Measurements from ENCODE around the gene SLC35C1. TPM values are rescaled to one million over a fixed set of nuclear protein-coding genes. Genes with fewer than 3 reads are reported as not detected.

SLC35C1 gene
- 8.9 TPM for polyA plus RNA-seq

- H3K4me1 Mint-ChIP-seq, result peaks cover 26 to 36% (median 31%) of the 10 kb centered on the region in 3 donors
- no peaks in the 10 kb centered on the region for H3K36me3 Mint-ChIP-seq
- peaks cover 0 to 2% (median 0%) of the 10 kb centered on the region in 3 donors for H3K9me3 Mint-ChIP-seq
- no peaks in the 10 kb centered on the region for H3K27me3 Mint-ChIP-seq
- H3K4me3 Mint-ChIP-seq, result peak within 1 kb of the TSS; percentile 88 to 96 (median 92)
- peak within 1 kb of the TSS; percentile 78 to 95 (median 93) for H3K27ac Mint-ChIP-seq
These were observed at the start of gene SLC35C1 for GRCh38 chr11:45804761-45805304. TSS of gene SLC35C1 (plus strand) at chr11:45805149. CDS start at chr11:45805802, 653 bp downstream.

GRCh38 chr11:45755281-45755859 is 49.6 kb upstream of the SLC35C1 start:
- no peak overlapping the region for H3K27ac Mint-ChIP-seq
- H3K4me1 Mint-ChIP-seq, result no peaks in the 10 kb centered on the region
- H3K27me3 Mint-ChIP-seq, result peaks cover 49% of the 10 kb centered on the region

GRCh38 chr11:45756384-45757010 is 48.5 kb upstream of the SLC35C1 start:
- Mint-ChIP-seq H3K4me1 (no peaks in the 10 kb centered on the region), H3K4me3 (no peak overlapping the region), H3K9me3 (no peaks in the 10 kb centered on the region), H3K27me3 (peaks cover 46% of the 10 kb centered on the region), H3K36me3 (peaks cover 4% of the 10 kb centered on the region), H3K27ac (no peak overlapping the region)

More at GRCh38 chr11:45755281-45755859, 49.6 kb upstream of the SLC35C1 start:
- Mint-ChIP-seq H3K9me3 (no peaks in the 10 kb centered on the region), H3K4me3 (no peak overlapping the region), H3K36me3 (peaks cover 5% of the 10 kb centered on the region)

GRCh38 chr11:45757672-45758071 is 47.3 kb upstream of the SLC35C1 start:
- Mint-ChIP-seq H3K27ac (no peak overlapping the region), H3K9me3 (no peaks in the 10 kb centered on the region), H3K4me3 (no peak overlapping the region), H3K36me3 (peaks cover 4% of the 10 kb centered on the region), H3K4me1 (peaks cover 0 to 3% (median 0%) of the 10 kb centered on the region in 3 donors), H3K27me3 (peaks cover 46% of the 10 kb centered on the region)

GRCh38 chr11:45761659-45762058 is 43.3 kb upstream of the SLC35C1 start:
- H3K4me1 Mint-ChIP-seq, result peaks cover 0 to 3% (median 0%) of the 10 kb centered on the region in 3 donors
- H3K4me3 Mint-ChIP-seq, result peak overlapping the region in 1 of 4 donors; percentile 23
- H3K27me3 Mint-ChIP-seq, result peaks cover 45% of the 10 kb centered on the region
- H3K9me3 Mint-ChIP-seq, result no peaks in the 10 kb centered on the region
- H3K27ac Mint-ChIP-seq, result no peak overlapping the region
- peaks cover 2% of the 10 kb centered on the region for H3K36me3 Mint-ChIP-seq

GRCh38 chr11:45765107-45765668 is 39.8 kb upstream of the SLC35C1 start:
- H3K27me3 Mint-ChIP-seq, result peaks cover 29% of the 10 kb centered on the region
- H3K4me1 Mint-ChIP-seq, result peaks cover 0 to 3% (median 0%) of the 10 kb centered on the region in 3 donors
- H3K4me3 Mint-ChIP-seq, result no peak overlapping the region
- no peaks in the 10 kb centered on the region for H3K36me3 Mint-ChIP-seq
- H3K27ac Mint-ChIP-seq, result no peak overlapping the region
- H3K9me3 Mint-ChIP-seq, result no peaks in the 10 kb centered on the region

GRCh38 chr11:45765836-45766235 is 39.1 kb upstream of the SLC35C1 start:
- Mint-ChIP-seq H3K27me3 (peaks cover 25% of the 10 kb centered on the region), H3K36me3 (no peaks in the 10 kb centered on the region), H3K4me3 (no peak overlapping the region), H3K27ac (no peak overlapping the region), H3K4me1 (peaks cover 0 to 3% (median 1%) of the 10 kb centered on the region in 3 donors), H3K9me3 (no peaks in the 10 kb centered on the region)

- Mint-ChIP-seq H3K27me3 (peaks cover 23% of the 10 kb centered on the region), H3K9me3 (no peaks in the 10 kb centered on the region), H3K4me3 (no peak overlapping the region), H3K36me3 (no peaks in the 10 kb centered on the region), H3K4me1 (peaks cover 4 to 7% (median 5%) of the 10 kb centered on the region in 3 donors), H3K27ac (no peak overlapping the region)
These were observed 38.5 kb upstream of the SLC35C1 start for GRCh38 chr11:45766469-45766868.

- H3K36me3 Mint-ChIP-seq, result no peaks in the 10 kb centered on the region
- no peaks in the 10 kb centered on the region for H3K9me3 Mint-ChIP-seq
- no peak overlapping the region for H3K27ac Mint-ChIP-seq
- H3K27me3 Mint-ChIP-seq, result peaks cover 13% of the 10 kb centered on the region
- peaks cover 4 to 7% (median 4%) of the 10 kb centered on the region in 3 donors for H3K4me1 Mint-ChIP-seq
- H3K4me3 Mint-ChIP-seq, result no peak overlapping the region
These were observed 36.5 kb upstream of the SLC35C1 start for GRCh38 chr11:45768486-45768885.

GRCh38 chr11:45769960-45770359 is 35.0 kb upstream of the SLC35C1 start:
- peaks cover 4% of the 10 kb centered on the region for H3K27me3 Mint-ChIP-seq
- H3K4me3 Mint-ChIP-seq, result peak overlapping the region in 2 of 4 donors; percentile 1 to 21
- no peaks in the 10 kb centered on the region for H3K9me3 Mint-ChIP-seq
- peaks cover 4 to 7% (median 4%) of the 10 kb centered on the region in 3 donors for H3K4me1 Mint-ChIP-seq
- H3K36me3 Mint-ChIP-seq, result no peaks in the 10 kb centered on the region
- H3K27ac Mint-ChIP-seq, result no peak overlapping the region

GRCh38 chr11:45771193-45771565 is 33.8 kb upstream of the SLC35C1 start:
- Mint-ChIP-seq H3K27ac (no peak overlapping the region), H3K4me3 (peak overlapping the region; percentile 75 to 95 (median 90)), H3K9me3 (no peaks in the 10 kb centered on the region), H3K27me3 (peaks cover 2% of the 10 kb centered on the region), H3K36me3 (no peaks in the 10 kb centered on the region), H3K4me1 (peaks cover 4 to 7% (median 4%) of the 10 kb centered on the region in 3 donors)

- peaks cover 4 to 7% (median 4%) of the 10 kb centered on the region in 3 donors for H3K4me1 Mint-ChIP-seq
- H3K27me3 Mint-ChIP-seq, result peaks cover 2% of the 10 kb centered on the region
- no peaks in the 10 kb centered on the region for H3K9me3 Mint-ChIP-seq
- H3K4me3 Mint-ChIP-seq, result peak overlapping the region; percentile 75 to 95 (median 90)
- H3K27ac Mint-ChIP-seq, result peak overlapping the region in 1 of 3 donors; percentile 46
- H3K36me3 Mint-ChIP-seq, result no peaks in the 10 kb centered on the region
These were observed 33.1 kb upstream of the SLC35C1 start for GRCh38 chr11:45771566-45772448.

GRCh38 chr11:45772449-45772774 is 32.5 kb upstream of the SLC35C1 start:
- Mint-ChIP-seq H3K27me3 (peaks cover under 1% of the 10 kb centered on the region), H3K4me3 (peak overlapping the region; percentile 75 to 95 (median 90)), H3K4me1 (peaks cover 4 to 7% (median 4%) of the 10 kb centered on the region in 3 donors), H3K9me3 (no peaks in the 10 kb centered on the region), H3K27ac (no peak overlapping the region), H3K36me3 (no peaks in the 10 kb centered on the region)

- Mint-ChIP-seq H3K36me3 (no peaks in the 10 kb centered on the region), H3K27me3 (no peaks in the 10 kb centered on the region), H3K4me3 (peak overlapping the region in 3 of 4 donors; percentile 17 to 75 (median 18))
These were observed 31.8 kb upstream of the SLC35C1 start for GRCh38 chr11:45772986-45773785.

More at GRCh38 chr11:45772986-45773785, 31.8 kb upstream of the SLC35C1 start:
- Mint-ChIP-seq H3K9me3 (no peaks in the 10 kb centered on the region), H3K4me1 (peaks cover 4 to 7% (median 4%) of the 10 kb centered on the region in 3 donors), H3K27ac (no peak overlapping the region)

Data from IgD-negative memory B cell (primary cell).